Activated naive CD4-positive, alpha-beta T cell (primary cell): Measurements from ENCODE around the gene ARG2.
"Not testable (repeated sequence)": the region's sequence is repeated elsewhere in the genome, so short reads cannot be mapped to it uniquely, and the experiment has no call there.

Source experiments
- DNase-seq, 4 experiments: peaks; one replicate each; lab custom pipeline; 2025; lab: John Stamatoyannopoulos, UW

ARG2 gene

DNA sequence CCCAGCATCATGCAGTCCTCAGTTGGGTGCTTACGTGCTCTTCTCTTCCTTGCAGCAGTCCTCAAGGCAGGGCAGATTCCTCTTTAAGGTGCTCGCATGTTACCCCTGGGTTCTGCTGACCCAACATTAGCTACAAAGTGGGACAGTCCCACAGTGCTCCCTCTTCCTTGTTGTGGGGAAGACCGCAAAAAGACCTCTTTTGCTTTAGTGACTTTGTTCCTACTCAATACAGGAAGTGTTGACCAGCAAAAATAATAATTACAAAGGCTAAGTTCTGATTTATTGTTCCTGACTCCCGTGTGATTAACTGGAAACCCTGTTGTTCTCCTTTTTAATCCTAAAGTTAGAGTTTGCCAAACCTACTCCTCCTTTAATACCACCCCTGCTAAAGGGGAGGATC, 33.4 kb upstream of the ARG2 start:
- no peak for DNase-seq

DNA sequence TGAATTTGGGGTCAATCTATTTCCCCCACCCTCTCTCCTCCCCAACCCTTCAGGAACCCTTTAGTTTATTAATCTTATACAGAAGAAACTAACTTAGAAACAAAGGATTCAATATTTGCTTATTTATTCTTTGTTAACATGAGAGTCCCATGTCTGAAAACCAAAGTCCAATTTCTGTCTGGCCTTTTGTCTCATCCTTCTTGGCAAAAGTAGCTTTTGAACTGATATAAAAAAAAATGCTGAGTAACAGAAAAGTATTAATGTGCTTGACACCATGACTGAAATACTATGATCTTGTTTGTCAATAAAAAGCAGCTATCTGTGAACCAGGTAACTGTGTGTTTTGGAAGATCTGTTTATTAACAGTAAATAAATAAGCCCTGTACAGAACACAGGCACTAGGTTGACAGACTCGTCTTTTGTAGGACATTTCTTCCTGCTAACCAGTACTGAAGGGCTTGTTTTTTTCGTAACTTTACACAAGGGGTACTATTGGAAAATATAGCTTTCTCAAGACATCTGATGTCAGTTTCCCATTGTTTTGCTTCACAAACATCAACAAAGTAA, 30.4 kb upstream of the ARG2 start:
- no peak for DNase-seq

DNA sequence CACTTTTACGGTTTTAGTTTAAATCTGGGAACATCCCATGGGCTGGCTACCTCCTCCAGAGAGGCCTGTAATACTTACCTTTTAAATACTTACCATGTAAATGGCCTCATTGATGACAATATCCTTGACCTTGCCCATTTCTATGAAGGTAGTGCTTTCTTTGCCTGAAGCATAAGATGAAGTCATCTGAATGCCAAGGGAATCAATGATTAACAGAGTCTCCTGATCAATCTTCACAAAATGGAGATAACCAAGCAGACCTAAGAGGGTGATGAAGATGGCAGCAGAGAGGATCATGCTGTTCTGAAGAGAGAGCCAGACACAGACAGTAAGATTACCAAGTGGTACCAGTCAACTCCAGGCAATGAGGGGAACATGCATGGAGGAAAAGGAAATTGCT, 26.1 kb upstream of the ARG2 start:
- DNase-seq: not testable (repeated sequence)

DNA sequence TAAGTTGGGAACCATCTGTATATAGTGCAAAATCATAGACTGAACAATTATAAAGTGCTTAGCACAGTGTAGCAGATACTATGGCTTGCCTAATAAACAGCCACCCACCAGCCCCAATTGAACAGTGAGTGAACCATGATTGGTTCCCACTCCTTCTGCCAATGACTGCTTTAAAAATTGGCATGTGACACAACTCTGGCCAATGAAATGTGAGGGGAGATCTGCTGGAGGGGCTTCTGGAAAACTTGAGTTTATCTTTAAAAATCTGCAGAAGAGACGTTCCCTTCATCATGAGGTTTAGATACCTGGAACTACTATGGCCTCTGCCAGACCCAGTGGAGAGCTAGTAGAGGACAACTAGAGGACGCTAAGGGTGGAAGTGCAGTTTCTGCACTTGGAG, 24.3 kb upstream of the ARG2 start:
- no peak for DNase-seq

DNA sequence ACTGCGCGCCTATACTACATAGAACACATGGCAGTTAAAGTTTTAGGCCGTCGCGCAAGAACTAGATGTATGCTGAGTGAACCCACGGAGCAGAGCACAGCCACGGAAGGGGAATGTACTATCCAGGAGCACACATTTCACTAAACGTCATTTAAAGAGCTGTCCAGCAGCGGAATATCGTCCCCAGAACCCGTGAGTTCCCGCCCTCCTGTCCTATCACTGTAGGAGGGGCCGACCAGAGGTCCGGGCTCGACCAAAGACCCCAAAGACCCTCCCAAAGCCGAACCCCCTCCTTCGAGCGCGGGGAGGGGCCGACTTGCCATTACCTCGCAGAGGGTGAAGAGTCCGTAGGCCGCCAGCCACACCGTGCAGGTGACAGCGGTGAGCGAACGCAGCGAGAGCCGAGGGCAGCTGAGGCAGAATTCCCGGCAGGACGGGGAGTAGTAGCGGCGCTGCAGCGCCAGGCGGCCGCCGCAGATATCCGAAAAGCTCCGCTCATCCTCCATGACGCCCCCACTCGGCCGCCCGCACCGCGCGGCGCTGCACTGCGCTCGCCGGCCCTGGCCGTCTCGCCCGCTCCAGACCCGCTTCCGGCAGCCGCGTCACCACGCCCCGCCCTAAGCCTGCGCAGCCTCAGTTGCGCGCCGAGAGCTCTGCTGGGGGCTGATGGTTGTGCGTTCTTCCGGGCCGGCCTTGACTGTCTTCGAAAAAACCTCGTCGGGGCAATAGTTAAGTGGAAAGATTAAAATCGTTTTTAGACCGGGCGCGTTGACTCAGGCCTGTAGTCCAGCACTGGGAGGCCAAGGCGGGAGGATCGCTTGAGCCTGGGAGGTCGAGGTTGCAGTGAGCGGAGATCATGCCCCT, 19.8 kb upstream of the ARG2 start, which contains the start of gene PIGH:
PIGH (minus strand) TSS at position 571 of the 864 bp plus-strand sequence; CDS start at position 506, 65 bp downstream.
- peak; percentile 72 to 94 (median 88) for DNase-seq

DNA sequence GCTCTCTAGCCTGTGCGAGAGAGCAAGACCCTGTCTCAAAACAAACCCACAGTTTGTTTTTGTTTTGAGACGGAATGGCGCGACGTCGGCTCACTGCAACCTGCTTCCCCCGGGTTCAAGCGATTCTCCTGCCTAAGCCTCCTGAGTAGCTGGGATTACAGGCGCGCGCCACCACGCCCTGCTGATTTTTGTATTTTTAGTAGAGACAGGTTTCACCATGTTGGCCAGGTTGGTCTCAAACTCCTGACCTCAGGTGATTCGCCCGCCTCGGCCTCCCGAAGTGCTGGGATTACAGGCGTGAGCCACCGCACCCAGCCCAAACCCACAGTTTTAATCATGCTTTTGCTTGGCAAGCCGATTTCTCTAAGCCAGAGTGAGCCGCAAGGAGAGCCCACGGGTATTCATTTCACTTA, 19.2 kb upstream of the ARG2 start:
- not testable (repeated sequence) for DNase-seq

DNA sequence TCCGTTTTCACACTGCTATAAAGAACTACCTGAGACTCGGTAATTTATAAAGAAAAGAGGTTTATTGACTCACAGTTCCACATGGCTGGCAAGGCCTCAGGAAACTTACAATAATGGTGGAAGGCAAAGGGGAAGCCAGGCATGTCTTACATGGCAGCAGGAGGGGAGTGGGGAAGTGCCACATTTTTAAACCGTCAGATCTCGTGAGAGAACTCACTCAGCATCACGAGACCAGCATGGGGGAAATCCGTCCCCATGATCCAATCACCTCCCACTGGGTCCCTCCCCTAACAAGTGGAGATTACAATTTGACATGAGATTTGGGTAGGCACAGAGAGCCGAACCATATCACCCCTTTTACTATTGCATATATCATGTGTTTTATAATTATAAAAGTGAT, 17.6 kb upstream of the ARG2 start:
- DNase-seq: no peak

DNA sequence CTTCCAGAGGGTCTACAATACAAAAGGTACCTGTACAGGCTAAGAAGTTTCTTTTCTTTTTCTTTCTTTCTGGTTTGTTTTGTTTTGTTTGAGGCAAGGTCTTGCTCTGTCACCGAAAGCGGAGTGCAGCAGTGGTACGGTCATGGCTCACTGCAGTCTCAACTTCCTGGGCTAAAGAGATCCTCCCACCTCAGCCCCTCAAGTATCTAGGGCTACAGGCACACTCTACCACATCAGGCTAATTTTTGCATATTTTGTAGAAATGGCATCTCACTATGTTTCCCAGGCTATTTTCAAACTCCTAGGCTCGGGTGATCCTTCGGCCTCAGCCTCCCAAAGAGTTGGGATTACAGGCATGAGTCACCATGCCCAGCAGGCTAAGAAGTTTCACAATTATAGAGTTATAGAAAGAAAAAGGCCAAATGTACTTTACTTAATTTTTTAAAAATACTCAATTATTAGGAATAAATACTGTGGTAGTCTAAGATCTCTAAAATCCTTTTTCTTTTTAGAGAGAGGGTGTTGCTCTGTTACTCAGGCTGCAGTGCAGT, 16.6 kb upstream of the ARG2 start:
- no peak for DNase-seq

DNA sequence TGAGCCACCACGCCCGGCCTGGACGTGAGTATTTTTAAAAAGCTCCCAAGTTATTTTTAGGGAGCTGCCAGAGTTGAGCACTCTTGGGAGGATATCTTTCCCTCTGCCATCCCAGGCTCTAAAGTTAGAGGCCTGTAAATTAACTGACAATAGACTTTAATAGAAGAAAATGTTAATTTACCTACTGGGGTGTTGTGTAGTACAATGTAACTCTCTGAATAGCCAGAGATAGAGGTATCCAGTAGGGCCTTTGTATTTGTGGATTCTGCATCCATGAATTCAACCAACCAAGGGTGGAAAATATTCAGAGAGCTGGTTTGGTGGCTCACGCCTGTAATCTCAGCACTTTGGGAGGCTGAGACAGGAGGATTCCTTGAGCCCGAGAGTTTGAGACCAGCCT, 12.1 kb upstream of the ARG2 start:
- no peak for DNase-seq

DNA sequence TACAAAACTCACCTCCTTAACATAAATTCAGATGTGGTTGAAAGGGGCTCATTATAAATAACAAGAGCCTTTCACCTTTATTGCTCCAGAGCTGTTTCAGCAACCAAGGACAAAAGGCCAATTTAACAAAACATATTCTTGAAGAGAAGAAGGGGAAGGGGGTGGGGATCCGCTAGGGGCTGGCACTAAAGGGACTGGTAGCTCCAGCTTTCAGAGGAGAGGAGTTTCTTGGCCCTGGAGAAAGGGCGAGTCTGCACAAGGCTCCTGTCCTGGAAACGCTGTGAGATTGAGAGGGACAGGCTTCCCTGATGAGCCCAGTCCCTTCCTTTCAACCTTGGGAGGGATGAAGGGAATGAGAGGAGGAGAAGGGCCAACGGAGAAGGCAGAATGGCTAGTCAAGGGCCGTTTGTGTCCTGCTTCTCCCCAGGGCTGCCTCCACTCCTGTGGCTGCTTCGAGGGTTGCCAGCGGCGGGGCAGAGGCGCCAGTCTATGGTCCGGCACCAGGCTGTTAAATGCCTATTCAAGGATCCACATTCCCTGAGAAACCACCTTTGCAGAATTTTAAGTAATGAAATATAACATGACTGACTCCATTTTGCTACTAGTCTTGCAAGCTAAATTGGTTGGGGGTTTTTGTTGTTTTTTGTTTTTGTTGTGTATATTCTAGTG, 9.9 kb upstream of the ARG2 start:
- no peak for DNase-seq

DNA sequence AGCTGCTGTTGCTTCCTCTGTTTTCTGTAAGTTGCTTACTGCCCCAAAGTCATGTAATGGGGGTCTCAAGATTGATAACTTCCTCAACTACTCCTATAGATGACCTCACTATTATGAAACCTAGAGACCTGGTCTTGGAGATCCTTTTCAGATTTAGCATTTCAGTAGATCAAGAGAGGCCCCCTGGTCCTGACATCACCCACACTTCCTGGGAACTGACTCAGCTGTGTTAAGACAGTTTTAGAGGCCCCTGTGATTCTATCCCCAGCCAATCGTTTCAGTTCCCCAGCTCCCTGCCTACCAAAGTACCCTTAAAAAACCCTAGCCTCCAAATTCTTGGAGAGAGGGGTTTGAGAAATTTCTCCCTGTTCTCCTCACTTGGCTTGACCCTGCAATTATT, 9.2 kb upstream of the ARG2 start:
- DNase-seq: no peak

DNA sequence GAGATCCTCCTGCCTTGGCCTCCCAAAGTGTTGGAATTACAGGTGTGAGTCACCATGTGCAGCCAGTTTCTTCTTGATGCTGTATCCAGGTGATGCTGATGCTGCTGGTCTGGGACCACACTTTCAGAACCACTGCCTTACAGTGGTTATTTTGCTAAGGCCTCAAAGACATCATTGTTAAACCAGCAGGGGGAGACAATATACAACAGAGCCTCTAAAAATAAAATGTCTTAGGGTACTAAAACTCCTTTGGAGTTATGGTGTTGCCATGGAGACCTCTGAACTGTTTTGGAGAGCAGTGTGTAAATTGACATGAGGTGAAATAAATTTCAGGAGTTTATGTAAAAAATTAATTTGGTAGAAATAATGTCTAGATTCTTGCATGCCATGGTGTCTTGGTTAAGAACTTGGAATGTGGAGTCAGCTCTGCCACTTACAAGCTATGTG, 1.1 kb upstream of the ARG2 start:
- no peak for DNase-seq

DNA sequence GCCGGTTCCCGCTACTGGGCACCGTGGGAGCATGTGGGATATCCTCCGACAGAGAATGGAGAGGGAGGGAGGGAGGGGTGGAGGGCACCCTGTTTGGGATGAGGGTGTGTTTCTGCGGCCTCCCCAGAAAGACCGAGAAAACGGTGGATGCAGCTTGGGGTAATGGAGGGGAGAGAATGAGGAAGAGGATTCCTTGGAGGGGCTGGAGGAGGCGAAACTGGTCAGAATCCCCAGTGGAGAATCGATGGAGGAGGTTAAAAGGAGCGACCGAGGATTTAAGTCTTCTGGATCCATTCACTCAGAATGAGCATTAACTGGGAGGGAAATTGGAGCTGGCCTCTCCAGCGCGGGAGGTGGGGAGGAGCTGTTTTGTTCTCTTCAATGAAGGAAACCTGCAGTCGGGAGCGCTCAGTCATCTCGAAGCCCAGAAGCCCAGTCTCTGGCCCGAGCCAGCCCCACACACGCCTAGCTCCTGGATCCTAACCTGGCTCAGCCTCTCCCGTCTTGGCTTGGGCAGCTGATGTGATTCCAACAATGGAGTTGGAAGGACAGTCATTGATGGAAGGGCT, 581 bp downstream of the ARG2 start:
- no peak for DNase-seq

DNA sequence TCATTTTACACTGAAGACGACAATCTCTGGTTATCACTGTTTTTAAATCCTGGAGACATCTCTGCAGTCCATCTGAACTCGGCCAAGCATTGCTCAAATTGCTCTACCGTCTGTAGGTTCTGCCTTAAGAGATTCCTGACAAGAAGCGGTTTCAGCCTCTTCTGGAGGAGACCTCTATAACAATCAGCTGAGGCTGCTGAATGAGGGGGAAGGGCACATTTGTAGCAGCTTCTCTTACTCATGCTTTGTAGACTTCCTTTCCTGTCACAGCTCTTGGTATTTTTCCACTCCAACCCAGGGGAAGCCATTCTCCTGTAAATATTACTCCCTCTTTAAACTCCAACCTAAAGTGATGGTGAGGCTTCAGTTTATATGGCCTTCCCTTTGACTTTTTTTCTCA, 3.0 kb downstream of the ARG2 start:
- no peak for DNase-seq

DNA sequence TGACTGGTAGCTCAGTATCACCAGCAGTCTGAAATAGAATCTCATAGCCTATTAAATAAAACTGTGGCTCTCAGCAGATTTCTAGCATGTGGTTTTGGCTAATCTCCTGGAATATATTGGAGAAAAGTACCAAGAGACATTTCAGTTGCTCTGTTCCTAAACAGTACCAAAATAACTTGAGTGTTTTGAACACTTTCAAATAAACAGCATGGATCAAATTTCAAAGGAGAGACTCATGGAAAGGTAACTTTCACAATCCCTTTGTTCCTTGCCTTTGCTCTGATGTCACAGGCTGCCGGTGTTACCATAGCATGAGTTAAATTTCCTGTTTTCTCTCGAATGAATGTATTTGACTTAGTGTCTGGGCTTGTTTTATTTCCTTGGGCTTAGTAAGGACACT, 3.4 kb downstream of the ARG2 start:
- DNase-seq: no peak

DNA sequence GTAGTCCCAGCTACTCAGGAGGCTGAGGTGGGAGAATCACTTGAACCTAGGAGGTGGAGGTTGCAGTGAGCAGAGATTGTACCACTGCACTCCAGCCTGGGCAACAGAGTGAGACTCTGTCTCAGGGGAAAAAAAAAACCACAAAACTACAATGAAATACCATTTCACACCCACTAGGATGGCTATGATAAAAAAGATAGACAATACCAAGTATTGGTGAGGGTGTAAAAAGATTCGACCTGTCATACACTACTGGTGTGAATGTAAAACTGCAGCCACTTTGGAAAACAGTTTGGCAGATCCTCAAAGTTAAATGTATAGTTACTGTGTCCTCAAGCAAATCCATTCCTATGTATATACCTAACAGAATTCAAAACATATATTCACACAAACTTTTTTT, 6.4 kb downstream of the ARG2 start:
- DNase-seq: not testable (repeated sequence)

DNA sequence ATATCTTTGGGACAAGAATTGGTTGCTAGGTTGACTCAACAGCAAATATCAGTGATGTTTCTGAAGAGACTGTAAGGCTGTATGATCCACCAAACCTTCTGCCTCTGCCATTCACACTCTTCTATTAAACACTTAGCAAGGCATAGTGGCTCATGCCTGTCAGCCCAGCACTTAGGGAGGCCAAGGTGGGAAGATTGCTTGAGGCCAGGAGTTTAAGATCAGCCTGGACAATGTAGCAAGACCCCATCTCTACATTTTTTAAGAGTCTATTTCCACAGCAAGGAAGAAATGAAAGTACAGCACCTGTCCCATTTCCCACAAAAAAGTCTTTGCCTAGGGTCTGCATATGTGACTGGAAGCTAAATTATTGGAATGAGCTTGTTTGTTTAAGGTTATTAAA, 7.8 kb downstream of the ARG2 start:
- no peak for DNase-seq

DNA sequence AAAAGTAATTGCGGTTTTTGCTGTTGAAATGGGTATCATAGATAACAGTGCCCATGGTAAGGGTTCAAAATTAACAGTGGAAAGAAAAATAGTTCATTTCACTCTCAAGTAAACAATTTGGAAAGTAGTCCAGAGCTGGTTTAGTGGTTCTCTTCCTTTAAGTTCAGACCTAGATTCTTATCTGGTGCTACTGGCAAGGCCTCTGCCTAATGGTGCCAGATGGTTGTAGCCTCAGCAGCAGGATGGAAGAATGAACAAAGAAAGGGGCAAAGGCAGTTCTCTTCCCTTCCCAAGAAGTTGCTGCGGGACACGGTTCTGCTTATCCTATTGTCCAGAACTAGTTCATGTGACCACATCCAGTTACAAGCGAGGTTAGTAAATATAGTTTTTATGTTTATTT, 10.5 kb downstream of the ARG2 start:
- no peak for DNase-seq

DNA sequence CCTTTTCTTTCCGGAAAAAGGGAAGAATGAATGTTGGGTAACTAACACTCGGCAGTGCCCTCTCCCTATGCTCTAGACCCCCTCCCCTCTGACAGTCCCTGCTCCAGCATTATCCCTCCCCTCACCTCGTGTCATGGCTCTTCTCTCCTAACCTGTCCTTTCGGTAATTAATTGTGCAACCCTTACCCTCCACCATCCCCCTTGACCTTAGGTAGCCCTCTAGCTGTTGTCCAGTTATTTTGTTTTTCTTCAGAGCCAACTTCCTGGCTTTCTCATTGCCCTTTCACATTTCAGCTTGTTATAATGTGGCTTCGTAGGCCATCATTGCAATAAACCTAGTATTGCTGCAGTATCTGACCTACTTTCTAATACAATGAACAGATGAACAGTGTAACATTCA, 11.2 kb downstream of the ARG2 start:
- no peak for DNase-seq

DNA sequence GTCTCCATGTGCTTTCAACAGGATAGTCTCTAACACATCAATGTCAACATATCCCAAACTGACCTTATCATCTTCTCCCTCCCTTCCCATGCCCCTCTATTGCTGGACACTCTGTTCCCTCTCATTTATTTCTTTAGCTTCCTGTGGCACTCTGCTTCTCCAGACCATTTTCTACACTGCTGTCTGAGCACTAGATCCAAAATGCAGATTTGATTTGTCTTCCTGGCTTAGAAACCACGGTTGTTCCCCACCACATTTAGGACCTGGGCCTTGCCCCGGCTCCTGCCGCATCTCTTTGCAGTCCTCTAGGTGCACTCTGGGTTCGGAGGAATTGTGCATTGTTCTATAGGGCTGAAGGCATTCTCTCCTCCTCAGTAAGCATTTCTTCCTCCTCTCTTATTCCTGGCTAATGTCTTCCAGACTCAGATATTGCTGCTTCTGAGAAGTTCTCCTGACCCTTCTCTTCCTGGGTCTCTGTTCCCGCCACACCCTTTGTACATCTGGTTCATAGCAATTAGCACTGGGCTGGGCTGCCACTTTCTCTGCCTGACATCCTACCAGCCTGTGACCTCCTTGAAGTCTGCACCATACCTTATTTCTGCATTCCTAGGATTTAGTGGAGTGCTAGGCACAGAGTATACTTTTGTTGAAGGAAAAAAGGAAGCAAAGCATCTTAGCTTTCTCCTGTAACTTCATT, 13.9 kb downstream of the ARG2 start:
- no peak for DNase-seq

DNA sequence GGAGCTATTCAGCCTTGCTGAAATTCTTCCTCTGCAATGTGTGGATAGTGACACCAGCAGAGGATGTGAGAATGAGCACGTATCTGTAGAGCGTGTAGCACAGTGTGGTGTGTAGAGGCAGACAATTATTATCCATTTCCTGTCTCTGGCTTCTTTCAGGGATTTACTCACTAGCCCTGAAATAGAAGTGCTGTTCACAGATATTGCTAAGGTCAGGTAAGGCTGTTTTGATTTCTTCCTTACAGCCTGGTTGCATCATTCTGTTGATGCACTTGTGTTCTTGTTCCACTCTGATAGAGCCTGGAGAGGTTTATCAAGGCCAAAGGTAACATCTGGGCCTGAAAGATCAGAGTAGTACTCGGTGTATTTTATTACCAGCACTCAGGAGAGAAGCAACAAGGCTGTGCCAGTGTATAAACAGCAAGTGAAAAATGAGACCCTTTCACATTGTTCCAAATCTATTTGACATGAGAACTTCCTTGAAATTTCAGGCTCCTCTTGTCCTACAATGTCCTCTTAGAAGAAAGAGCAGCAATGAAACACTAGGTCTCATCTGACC, 16.7 kb downstream of the ARG2 start:
- DNase-seq: no peak
